Muscle of arm (tissue), 12 donors: Measurements from ENCODE around the gene CYBA. TPM values are rescaled to one million over a fixed set of nuclear protein-coding genes. Genes with fewer than 3 reads are reported as not detected.

Source experiments
- DNase-seq: peaks from one replicate; pipeline ENCODE4 v3.0.0-alpha.2; 2013
- polyA plus RNA-seq, 12 donors: library from polyadenylated mRNA; unstranded; fragments of 120-200 nt; gene quantifications; one replicate each; pipeline ENCODE4 v1.2.1, GENCODE V29; 2013; ENCODE audit not compliant: insufficient read length in 12 of 12

CYBA gene
- polyA plus RNA-seq, 12 donors = 19.5 to 60.4 (median 30.6) TPM; not detected in 1

- no peak for DNase-seq
Observed at GRCh38 chr16:88649924-88650748, 717 bp downstream of the CYBA start.

- no peak for DNase-seq
Observed at GRCh38 chr16:88649195-88649923, 1.5 kb downstream of the CYBA start.

- DNase-seq = no peak
Observed at GRCh38 chr16:88647178-88648070, 3.4 kb downstream of the CYBA start.

GRCh38 chr16:88646345-88647034 lies 4.4 kb downstream of the CYBA start:
- no peak for DNase-seq

GRCh38 chr16:88645941-88646340 lies 4.9 kb downstream of the CYBA start:
- no peak for DNase-seq

GRCh38 chr16:88645455-88645854 lies 5.4 kb downstream of the CYBA start:
- no peak for DNase-seq

- DNase-seq = no peak
Observed at GRCh38 chr16:88643644-88643932, 7.3 kb downstream of the CYBA start.

- DNase-seq = no peak
Observed at GRCh38 chr16:88642881-88643643, 7.8 kb downstream of the CYBA start.

GRCh38 chr16:88640498-88641247 lies 10.2 kb downstream of the CYBA start:
- no peak for DNase-seq

- DNase-seq = no peak
Observed at GRCh38 chr16:88640039-88640495, 10.8 kb downstream of the CYBA start.

- DNase-seq = no peak
Observed at GRCh38 chr16:88639231-88640038, 11.4 kb downstream of the CYBA start.

- DNase-seq = no peak
Observed at GRCh38 chr16:88638323-88639230, 12.3 kb downstream of the CYBA start, which contains the start of gene IL17C. TSS of gene IL17C (plus strand) at chr16:88638572. CDS start at chr16:88638642, 70 bp downstream.

- DNase-seq = no peak
Observed at GRCh38 chr16:88636488-88637265, 14.2 kb downstream of the CYBA start.

GRCh38 chr16:88635671-88636319 lies 15.1 kb downstream of the CYBA start:
- DNase-seq = no peak

GRCh38 chr16:88634994-88635670 lies 15.7 kb downstream of the CYBA start:
- no peak for DNase-seq
